NCI-H1436 (cell line): ENCODE results near the gene MTHFD2.
A peak's percentile ranks its signal among the peaks of the same experiment; 100 is the strongest.
"Not testable (repeated sequence)": the region's sequence is repeated elsewhere in the genome, so short reads cannot be mapped to it uniquely, and the experiment has no call there.

ENCODE experiments used
- DNase-seq: peaks from one replicate; lab custom pipeline; 2025; lab: John Stamatoyannopoulos, UW

MTHFD2 gene

DNA sequence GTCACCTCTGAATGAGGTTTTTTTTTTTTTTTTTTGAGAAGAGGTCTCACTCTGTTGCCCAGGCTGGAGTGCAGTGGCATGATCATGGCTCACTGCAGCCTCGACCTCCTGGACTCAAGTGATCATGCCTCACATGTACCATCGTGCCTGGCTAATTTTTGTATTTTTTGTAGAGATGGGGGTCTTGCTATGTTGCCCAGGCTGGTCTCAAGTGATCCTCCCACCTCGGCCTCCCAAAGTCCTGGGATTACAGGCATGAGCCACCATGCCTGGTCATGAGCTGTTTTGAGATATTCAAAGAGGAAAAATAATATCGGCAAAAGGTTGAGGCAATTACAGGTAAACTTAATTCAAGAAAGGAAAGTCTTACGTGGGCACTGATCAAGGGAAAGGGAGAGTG, 31.4 kb downstream of the MTHFD2 start:
- not testable (repeated sequence) for DNase-seq

DNA sequence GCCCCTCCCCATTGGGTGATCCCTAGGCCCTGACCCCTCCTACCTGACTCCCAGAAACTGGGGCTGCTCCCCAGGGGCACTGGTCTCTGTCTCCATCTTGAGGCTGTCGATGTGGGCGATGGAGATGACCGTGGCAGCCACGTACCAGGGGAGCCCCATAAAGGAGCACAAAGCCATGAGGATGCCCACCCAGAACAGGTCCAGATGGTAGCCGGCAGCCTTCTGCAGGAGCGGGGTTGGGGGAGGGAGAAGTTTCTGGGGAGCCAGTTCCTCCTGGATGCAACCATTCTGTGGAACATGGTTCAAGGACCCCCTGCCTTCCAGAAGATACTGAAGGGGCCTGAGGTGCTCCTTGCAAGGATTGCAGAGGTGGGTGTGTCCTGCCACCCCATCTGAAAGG, 34.0 kb downstream of the MTHFD2 start:
- no peak for DNase-seq

DNA sequence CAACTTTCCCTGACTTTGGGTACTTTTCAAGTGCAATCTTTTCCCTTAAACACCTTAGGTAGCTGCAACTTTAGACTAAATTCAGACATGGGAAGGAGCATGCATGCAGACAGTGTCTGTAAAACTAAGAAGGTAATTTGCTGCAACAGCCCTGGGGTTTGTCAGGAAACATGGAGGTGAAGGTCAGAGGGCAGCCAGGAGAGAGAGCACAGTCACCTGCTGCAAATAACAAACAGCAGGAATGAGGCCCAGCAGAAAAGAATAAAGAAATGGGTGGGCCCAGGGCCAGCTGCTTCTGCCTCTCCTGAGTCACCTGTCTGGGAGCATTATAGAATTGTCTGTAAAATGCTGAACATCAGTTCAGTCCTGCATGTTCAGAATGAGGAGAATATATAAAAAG, 35.2 kb downstream of the MTHFD2 start:
- no peak for DNase-seq

DNA sequence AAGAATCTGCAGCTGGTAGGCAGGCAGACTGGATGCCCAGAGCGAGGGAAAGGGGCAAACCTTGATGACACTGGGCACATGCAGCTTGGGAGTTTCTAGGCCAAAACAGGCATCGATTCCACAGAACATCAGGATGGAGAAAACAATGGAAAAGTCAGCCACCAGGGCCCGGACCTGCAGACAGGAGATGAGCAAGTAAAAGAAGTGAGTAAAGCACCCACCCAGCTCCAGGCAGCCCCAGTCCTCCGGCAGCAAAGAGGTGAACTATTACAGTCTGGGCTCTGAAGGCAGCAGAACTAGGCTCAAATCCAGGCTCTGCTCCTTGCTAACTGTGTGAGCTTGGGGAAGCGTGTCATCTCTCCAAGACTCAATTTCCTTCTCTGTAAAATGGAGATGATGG, 36.6 kb downstream of the MTHFD2 start:
- no peak for DNase-seq

DNA sequence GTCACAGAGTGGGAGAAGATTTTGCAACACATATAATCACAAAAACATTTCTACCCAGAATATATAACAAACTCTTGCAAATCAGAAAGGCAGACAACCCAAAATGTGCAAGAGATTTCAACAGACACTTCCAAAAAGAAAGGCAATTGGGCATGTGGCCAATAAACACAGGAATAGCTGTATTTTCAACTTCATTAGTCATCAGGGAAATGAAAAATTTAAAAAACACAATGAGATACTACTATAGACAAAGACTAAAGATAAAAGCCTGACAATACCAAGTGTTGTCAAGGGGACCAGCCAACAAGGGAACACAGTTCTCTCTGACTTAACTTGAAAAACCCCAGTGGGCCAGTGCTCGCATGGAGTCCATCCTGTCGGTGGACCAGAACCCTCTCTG, 40.5 kb downstream of the MTHFD2 start:
- no peak for DNase-seq

DNA sequence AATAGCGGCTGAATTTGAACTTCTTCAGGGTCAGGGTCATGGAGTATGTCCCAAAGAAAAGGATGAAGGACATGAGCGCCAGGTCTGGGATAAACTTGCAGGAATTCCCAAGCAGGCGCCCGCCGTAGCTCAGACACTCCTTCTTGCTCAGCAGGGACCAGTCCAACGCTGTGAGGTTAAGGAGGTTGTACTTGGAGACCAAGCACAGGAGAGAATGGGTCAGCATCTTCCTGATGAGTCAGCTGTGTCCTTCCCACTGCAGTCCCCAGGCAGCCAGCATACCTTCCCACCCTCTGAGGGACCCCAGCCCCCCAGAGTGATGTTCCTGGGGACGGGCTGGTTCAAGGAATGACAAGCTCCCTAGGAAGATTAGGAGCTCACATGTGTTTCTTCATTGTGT, 40.9 kb downstream of the MTHFD2 start:
- DNase-seq, result no peak

DNA sequence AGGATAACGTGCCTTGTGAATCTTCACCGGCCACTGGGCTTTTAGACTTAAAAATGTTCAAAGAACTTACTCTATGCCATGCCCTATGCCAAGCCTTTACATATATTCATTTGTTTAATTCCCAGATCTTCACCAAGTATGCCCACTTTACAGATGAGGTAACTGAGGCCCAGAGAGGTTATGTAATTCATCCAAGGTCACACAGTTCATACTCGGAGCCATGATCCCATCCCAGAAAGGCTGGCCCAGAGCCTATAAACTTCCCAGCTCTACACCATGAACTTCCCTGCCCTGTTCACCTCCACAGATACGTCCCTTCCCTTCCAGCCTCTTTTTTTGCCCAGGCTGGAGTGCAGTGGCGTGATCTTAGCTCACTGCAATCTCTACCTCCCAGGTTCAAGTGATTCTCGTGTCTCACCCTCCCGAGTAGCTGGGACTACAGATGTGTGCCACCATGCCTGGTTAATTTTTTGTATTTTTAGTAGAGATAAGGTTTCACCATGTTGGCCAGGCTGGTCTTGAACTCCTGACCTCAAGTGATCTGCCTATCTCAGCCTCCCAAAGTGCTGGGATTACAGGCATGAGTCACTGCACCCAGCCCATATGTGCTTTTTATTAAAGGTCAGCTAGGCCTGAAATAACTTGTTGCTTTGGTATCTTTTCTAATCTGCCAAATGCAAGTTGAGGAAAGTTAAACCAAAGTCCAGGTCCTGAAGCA, 44.1 kb downstream of the MTHFD2 start:
- no peak for DNase-seq

DNA sequence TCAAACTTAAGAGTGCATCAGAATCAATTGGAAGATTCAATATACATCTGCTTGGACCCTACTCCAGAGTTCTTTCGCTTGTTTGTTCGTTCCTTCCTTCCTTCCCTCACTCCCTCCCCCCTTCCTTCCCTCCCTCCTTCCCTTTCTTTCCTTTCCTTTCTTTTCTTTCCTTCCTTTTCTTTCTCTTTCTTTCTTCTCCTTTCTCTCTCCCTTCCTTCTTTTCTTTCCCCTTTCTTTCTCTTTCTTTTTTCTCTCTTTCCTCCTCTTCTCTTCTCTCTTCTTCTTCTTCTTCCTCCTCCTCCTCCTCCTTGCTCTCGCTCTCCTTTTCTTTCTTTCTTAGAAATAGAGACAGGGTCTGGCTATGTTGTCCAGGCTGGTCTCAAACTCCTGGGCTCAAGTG, 45.9 kb downstream of the MTHFD2 start:
- DNase-seq, result no peak

DNA sequence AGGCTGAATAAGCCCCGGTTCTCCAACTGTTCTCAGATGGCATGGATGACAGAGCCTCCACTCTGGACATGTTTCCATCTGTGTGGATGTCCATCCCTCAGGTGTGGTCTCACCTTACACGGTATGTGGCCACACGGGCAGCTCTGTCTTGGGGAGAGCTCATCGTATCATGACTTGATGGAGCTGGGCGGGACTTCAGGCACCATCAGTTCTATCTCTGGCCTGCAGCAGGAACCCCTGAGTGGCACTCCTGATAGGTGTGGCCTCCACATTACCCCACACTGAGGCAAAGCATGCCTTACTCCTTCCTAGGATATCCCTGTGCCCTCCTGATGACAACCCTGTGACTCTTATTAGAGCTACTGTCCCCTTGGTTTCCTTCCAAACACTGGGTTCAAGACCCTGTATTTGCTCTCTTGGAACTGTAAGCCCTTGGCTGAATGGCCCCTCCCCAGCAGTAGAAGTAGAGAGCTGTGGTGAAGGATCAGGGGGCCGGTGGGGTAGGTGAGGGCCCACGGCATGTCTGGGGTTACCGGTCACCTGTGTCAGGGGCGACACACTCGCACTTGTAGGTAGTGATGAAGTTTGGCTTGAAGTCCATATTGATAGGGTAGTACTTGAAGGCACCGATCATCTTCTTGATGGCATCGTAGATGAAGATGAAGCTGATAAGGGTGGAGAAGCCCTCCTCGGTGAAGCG, 48.2 kb downstream of the MTHFD2 start:
- DNase-seq, result no peak

DNA sequence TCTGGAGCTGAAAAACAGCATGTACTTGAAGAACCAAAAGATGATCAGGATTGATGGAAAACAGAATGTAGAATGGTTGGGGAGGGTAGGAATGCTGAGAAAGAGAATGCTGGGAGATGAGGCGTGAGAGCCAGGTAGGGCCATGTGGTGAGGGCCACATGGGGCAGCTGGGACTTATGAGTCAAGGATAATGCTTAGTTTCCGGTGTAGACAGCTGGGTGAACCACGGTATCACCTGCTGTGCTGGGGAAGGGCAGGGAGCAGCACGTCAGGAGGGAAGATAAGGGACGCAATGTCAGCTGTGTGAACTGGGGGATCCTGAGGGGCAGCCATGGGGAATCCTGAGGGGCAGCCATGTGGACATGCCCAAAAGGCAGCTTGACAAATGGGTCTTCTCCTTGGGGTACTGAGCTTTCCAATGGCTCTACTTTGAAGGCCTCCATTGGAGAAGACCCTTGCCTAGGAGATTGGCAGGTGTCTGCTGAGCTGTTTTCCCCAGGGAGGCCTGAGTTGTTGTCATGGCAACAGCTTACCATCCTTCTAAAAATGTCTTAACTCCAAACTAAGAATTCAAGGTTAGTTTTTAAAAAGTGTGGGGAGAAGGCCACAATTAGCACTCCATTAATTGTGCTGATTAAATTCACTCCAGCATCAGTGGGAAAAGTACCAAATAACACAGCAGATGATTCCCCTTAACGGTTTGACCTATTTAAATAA, 51.1 kb downstream of the MTHFD2 start:
- DNase-seq, result no peak

DNA sequence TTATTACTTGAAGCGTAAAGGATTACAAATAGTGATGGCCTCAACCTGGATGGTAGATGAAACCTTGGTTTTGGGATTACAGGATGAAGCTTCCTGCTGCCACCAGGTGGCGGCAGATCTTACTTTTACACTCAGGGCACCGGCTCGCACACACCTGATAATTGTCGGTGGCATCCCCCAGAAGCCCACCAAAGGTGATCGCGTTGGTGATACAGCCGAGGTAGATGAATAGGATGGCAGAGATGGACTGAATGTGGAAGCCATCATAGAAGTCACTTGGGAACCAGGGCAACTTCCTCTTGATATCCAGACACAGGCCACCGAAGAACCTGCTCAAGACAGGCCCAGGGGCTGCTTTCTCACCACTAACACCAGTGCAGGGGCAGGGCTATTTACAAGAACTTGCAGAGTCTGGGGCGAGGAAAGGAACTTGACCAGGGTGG, 51.8 kb downstream of the MTHFD2 start:
- DNase-seq, result peak; percentile 24

DNA sequence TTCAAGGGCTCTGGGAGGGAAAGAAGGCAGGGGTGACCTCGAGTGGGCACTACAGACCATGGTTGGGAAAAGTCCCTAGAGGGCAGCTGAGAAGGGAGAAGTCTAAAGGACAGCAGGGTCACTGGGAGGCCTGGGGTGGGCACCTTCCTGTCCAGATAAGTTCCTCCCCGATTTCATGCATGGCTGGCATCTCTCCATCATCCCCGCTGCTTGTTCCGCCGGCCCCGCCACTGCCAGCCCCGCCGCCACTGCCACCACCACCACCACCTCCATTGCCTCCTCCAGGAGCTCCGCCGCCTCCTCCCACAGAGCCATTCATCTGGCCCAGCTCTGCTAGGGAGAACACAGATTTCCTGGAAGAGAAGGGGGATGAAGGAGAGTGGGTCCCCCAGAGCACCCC, 53.6 kb downstream of the MTHFD2 start:
- no peak for DNase-seq

DNA sequence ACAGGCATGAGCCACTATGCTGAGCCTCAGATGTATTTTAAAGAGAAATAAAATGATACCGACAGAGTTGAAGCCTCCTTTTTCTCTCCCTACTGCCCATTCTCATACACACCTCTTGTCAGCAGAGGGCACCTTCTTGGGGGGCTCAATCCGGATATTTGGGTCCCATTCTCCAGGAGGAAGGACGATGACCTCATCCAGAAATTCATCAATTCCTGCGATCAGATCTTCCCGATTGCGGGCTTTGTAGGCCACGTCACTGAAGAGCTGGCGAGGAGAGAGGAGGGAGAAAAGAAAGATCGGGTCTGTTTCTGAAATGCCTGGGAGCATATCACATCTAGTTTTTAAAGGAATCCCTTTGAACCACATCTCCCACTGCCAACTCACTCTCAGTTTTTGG, 54.4 kb downstream of the MTHFD2 start:
- no peak for DNase-seq

DNA sequence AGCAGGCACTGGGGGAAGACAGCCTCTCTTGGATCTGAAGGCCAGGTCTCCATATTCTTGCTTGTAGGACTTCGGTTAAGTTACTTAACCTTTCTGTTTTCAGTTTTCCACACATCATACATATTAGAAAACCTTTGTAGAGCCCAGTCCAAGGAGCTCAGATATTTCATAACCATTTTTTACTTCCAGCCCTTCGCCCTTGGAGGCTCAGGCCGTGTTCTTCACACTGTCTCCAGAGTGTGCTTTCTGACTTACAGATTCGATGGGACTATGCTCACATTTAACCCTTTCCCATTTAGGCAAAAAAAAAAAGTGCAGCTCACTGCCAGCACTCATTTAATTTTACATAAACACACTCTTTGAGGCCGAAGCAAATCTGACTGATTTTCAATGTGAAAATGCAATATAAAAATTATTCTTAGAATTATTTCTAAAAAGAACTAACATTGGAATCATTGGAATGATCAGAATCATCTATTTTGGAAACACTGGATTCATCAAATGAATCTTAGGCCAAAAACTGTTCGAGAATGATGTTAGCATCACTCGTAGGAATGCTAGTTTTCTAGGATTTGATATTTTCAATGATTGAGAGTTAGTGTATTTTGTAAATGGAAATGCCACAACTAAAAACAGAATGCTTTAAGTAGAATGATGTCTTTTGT, 55.0 kb downstream of the MTHFD2 start:
- no peak for DNase-seq

DNA sequence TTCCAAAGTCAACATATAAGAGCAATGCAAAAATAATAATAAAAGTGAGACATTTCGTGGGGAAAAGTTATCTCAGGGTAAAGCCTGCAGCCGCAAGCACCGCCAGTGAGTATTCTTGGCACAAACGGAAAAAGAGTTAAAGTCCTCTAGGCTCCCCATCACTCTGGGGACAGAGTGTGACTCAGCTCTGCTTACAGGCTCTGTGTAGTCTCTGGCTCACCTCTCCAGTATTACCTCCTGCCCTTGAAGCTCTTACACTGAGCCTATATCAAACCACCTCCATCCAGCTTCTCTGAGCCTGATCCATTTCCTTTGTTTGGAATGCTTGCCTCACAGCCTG, 55.5 kb downstream of the MTHFD2 start:
- no peak for DNase-seq

DNA sequence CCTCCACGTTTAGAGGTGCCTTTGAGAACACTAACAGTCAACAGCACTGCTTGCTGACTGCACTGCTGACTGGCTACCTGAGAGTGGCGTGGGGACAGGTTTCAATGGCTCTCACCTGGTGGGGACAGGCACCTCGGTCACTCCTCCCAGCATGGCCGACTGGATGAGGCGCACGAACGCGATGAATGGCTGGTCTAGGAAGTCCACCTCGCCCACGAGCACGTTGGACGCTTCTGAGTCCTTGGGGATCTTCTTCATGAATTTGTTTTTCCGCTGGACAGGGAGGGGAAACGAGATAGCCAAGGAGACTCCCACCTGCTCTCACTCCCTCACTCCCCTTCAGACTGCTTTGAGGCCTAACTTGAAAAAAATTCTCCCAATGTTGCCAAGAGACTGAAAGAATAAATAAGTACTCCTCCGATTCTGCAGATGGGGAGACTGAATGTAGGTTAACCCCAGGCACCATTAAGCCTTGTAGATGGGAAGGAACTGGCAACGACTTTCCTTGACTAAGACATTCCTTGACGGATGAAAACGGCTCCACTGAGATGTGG, 57.3 kb downstream of the MTHFD2 start:
- DNase-seq, result no peak

DNA sequence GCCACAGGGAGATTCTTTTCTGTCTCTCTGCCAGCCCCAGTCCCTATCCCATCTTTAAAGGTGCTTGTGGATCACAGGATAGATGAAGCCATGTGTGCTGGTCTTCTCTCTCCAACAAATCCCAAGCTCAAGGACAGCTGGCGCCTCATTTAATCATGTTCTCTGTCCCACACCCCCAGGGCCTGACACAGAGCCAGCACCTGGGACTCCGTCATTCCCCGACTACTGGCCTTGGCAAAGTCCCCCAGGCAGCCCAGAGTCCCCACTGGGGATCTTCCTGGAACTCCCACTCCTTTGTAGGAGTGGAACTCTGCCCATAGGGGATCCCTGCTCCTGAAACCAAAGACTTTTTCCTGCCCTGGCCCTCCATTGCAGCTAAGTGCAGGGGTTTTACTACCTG, 60.8 kb downstream of the MTHFD2 start:
- DNase-seq, result no peak

DNA sequence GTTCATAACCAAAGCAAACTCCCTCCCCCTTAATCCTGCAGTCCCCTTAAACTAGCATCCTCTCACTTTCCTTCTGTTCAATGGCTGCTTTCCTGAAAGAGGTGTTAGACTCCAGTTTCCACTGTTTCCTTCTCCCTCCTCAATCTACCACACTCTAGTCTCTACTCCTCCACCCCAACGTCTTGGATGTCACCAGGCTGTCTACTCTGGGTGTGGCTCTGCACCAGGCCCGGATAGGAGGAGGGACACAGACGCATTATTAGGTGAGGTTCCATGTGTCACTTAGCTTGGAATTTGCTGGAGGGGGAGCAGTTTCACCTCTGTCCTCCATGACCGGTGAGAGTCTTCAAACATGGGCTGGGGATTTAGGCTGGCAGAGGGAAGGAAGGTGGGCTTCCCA, 61.3 kb downstream of the MTHFD2 start:
- no peak for DNase-seq

DNA sequence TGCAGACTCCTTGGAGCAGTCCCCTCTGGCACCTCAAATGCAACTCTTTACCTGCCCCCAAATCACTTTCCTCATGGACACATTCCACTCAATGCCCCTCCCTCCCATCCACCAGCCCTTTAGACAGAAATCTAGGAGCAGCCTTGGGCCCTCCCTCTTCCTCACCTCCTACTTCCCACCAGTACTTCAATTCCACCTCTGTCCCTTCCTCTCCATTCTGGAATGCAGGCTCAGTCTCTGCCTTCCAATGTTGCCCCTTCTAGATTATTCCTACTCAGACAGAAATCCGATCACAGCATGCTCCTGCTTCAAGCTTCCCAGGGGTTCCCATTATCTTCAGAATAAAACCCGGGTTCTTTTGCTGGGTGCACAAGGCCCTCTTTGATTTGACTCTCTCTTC, 62.1 kb downstream of the MTHFD2 start:
- no peak for DNase-seq

DNA sequence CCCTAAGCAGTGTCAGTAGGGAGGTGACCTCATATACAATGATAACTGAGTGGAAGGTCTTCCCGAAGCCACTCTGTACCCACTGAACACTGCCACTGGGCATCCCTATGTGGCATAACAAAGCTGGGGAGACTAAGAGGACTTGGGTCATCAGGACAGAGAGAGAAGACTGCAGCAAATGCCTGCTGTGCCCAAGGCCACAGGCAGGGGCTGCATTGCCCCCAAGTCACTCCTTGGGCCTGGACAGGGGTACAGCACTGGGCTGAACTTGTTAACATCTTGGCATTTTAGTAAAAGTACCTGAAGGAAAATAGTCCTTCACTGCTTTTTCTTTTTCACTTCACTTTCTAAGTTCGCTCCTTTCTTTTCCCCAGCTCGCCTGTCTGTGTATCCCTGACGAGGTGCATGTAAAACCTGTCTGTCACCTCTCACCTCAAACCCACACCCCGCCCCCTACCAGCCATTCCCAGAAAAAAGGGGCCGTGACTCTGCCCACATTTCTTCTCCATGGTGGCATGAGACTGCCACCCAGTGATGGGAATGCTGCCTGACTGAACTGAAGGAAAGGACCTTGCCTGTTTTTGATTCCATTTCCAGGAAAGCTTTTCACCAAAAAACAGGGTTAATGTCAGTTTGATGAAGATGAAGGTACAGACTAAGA, 62.9 kb downstream of the MTHFD2 start:
- no peak for DNase-seq

DNA sequence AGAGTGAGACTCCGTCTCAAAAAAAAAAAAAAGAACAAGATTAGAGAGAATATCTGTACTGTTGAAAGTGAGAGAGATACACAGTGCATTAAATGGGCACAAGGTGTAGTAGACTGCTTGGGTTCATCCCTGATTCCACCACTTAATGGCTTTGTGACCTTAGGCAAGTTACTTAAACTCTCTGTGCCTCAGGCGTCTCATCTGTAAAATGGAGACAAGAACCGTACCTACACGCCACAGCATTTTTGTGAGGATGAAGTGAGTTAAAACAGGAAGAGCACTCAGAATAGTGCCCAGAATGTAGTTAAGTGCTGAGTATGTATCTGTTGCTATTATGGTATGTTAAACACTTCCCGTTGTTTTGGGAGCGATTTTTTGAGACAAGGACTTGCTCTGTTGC, 64.3 kb downstream of the MTHFD2 start:
- DNase-seq, result no peak

DNA sequence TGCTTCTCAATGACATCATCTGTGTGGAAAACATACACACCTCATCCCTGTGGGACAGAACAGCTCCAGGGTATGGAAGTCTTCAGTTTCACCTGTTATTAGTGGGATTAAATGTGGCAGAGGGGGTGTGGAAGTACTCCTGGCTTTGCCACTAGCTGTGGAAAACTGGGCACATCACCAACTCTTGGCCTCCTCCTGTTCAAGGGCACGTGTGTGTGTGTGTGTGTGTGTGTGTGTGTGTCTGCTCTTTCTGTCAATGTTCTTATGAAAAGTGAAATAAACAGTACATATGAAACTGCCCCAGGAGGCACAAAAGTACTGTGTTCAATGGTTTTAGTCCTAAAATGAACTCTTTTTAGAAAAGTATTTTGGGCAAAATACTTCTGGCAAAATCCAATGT, 65.9 kb downstream of the MTHFD2 start:
- DNase-seq, result no peak
